Measurements from ENCODE around the gene PAPPA2. TPM values are rescaled to one million over a fixed set of nuclear protein-coding genes. Genes with fewer than 3 reads are reported as not detected.
A peak's percentile ranks its signal among the peaks of the same experiment; 100 is the strongest.

PAPPA2 gene
- total and polyA plus RNA-seq, 9 of the 15 experiments (the other 6 are each of a cell fraction or from before 2014, with no cell fraction given), result 0.01 to 0.15 (median 0.05) TPM; not detected in 2

DNA sequence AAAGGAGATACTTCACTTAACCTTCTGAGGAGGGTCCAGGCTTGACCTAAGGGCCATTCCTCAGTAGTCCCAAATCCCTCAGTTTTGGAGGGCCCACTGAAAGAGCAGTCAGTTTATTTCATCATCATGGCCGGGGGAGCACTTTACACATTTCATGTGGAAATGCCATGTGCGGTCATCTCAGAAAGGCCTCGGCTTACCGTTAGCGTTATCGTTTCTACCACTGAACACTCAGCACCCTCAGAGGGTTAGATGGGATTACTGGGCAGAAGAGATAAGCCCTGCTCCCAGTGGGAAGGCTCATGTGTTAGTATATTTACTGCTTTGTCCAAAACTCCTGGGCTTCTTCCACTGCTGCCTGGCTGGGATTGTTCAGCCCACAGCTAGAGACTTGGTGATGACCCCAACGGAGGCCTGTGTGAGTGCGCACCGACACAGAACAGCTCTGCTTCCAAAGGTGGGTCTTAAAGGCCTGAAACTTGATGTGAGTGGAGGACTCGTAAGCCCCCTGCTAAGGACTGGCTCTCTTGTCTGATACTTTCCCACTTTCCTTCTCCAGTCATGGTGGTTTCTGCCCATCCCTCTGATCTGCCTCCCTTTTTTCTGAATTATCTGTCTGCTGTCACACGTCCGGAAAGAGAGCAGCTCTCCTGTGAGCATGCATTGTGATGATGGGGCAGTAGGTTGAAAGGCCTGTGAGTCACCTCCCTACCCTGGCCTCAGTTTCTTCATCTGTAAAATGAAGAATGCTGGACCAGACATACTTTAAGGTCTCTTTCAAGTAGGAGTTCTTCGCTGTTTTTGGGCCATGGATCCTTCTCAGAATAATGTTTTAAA is 417.0 kb downstream of the PAPPA2 start (continued):
- TF ChIP-seq ZNF133 (CRISPR knock-in tag; IDR thresholded peaks at IDR 0.05), result no peak
- TF ChIP-seq, protein P1, sequence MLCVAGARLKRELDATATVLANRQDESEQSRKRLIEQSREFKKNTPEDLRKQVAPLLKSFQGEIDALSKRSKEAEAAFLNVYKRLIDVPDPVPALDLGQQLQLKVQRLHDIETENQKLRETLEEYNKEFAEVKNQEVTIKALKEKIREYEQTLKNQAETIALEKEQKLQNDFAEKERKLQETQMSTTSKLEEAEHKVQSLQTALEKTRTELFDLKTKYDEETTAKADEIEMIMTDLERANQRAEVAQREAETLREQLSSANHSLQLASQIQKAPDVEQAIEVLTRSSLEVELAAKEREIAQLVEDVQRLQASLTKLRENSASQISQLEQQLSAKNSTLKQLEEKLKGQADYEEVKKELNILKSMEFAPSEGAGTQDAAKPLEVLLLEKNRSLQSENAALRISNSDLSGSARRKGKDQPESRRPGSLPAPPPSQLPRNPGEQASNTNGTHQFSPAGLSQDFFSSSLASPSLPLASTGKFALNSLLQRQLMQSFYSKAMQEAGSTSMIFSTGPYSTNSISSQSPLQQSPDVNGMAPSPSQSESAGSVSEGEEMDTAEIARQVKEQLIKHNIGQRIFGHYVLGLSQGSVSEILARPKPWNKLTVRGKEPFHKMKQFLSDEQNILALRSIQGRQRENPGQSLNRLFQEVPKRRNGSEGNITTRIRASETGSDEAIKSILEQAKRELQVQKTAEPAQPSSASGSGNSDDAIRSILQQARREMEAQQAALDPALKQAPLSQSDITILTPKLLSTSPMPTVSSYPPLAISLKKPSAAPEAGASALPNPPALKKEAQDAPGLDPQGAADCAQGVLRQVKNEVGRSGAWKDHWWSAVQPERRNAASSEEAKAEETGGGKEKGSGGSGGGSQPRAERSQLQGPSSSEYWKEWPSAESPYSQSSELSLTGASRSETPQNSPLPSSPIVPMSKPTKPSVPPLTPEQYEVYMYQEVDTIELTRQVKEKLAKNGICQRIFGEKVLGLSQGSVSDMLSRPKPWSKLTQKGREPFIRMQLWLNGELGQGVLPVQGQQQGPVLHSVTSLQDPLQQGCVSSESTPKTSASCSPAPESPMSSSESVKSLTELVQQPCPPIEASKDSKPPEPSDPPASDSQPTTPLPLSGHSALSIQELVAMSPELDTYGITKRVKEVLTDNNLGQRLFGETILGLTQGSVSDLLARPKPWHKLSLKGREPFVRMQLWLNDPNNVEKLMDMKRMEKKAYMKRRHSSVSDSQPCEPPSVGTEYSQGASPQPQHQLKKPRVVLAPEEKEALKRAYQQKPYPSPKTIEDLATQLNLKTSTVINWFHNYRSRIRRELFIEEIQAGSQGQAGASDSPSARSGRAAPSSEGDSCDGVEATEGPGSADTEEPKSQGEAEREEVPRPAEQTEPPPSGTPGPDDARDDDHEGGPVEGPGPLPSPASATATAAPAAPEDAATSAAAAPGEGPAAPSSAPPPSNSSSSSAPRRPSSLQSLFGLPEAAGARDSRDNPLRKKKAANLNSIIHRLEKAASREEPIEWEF (CRISPR knock-in tag; IDR thresholded peaks at IDR 0.05), result no peak
- peak; percentile 86 for TF ChIP-seq ETV5 (CRISPR knock-in tag; IDR thresholded peaks at IDR 0.05; ENCODE audit: low read depth)
- TF ChIP-seq RB1 (IDR thresholded peaks at IDR 0.05; ENCODE audit: low read depth), result 0 out of 2 replicates have a peak, but pooled peaks have one; percentile 11
- TF ChIP-seq SMAD1 (IDR thresholded peaks at IDR 0.05; ENCODE audit: low read depth, low read length, partially characterized antibody), result no peak
- TF ChIP-seq ZNF699 (CRISPR knock-in tag; IDR thresholded peaks at IDR 0.05; ENCODE audit: insufficient replicate concordance), result no peak
- TF ChIP-seq, protein P2, sequence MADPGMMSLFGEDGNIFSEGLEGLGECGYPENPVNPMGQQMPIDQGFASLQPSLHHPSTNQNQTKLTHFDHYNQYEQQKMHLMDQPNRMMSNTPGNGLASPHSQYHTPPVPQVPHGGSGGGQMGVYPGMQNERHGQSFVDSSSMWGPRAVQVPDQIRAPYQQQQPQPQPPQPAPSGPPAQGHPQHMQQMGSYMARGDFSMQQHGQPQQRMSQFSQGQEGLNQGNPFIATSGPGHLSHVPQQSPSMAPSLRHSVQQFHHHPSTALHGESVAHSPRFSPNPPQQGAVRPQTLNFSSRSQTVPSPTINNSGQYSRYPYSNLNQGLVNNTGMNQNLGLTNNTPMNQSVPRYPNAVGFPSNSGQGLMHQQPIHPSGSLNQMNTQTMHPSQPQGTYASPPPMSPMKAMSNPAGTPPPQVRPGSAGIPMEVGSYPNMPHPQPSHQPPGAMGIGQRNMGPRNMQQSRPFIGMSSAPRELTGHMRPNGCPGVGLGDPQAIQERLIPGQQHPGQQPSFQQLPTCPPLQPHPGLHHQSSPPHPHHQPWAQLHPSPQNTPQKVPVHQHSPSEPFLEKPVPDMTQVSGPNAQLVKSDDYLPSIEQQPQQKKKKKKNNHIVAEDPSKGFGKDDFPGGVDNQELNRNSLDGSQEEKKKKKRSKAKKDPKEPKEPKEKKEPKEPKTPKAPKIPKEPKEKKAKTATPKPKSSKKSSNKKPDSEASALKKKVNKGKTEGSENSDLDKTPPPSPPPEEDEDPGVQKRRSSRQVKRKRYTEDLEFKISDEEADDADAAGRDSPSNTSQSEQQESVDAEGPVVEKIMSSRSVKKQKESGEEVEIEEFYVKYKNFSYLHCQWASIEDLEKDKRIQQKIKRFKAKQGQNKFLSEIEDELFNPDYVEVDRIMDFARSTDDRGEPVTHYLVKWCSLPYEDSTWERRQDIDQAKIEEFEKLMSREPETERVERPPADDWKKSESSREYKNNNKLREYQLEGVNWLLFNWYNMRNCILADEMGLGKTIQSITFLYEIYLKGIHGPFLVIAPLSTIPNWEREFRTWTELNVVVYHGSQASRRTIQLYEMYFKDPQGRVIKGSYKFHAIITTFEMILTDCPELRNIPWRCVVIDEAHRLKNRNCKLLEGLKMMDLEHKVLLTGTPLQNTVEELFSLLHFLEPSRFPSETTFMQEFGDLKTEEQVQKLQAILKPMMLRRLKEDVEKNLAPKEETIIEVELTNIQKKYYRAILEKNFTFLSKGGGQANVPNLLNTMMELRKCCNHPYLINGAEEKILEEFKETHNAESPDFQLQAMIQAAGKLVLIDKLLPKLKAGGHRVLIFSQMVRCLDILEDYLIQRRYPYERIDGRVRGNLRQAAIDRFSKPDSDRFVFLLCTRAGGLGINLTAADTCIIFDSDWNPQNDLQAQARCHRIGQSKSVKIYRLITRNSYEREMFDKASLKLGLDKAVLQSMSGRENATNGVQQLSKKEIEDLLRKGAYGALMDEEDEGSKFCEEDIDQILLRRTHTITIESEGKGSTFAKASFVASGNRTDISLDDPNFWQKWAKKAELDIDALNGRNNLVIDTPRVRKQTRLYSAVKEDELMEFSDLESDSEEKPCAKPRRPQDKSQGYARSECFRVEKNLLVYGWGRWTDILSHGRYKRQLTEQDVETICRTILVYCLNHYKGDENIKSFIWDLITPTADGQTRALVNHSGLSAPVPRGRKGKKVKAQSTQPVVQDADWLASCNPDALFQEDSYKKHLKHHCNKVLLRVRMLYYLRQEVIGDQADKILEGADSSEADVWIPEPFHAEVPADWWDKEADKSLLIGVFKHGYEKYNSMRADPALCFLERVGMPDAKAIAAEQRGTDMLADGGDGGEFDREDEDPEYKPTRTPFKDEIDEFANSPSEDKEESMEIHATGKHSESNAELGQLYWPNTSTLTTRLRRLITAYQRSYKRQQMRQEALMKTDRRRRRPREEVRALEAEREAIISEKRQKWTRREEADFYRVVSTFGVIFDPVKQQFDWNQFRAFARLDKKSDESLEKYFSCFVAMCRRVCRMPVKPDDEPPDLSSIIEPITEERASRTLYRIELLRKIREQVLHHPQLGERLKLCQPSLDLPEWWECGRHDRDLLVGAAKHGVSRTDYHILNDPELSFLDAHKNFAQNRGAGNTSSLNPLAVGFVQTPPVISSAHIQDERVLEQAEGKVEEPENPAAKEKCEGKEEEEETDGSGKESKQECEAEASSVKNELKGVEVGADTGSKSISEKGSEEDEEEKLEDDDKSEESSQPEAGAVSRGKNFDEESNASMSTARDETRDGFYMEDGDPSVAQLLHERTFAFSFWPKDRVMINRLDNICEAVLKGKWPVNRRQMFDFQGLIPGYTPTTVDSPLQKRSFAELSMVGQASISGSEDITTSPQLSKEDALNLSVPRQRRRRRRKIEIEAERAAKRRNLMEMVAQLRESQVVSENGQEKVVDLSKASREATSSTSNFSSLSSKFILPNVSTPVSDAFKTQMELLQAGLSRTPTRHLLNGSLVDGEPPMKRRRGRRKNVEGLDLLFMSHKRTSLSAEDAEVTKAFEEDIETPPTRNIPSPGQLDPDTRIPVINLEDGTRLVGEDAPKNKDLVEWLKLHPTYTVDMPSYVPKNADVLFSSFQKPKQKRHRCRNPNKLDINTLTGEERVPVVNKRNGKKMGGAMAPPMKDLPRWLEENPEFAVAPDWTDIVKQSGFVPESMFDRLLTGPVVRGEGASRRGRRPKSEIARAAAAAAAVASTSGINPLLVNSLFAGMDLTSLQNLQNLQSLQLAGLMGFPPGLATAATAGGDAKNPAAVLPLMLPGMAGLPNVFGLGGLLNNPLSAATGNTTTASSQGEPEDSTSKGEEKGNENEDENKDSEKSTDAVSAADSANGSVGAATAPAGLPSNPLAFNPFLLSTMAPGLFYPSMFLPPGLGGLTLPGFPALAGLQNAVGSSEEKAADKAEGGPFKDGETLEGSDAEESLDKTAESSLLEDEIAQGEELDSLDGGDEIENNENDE (IDR thresholded peaks at IDR 0.05; ENCODE audit: low read depth, low read length), result no peak
- TF ChIP-seq SAFB (IDR thresholded peaks at IDR 0.05; ENCODE audit: borderline replicate concordance, low read depth, low read length), result no peak
